GM19043 (cell line): Measurements from ENCODE around the gene CD320.

ENCODE experiments used
- ATAC-seq: cut with Tn5 transposase; IDR thresholded peaks from one replicate; pipeline ENCODE4 v1.9.1; 2021; ENCODE audit warnings: low read depth; ENCODE audit not compliant: unreplicated experiment

CD320 gene

GRCh38 chr19:8255426-8256125, 52.6 kb downstream of the CD320 start:
- no peak for ATAC-seq

- ATAC-seq: no peak
Measured at GRCh38 chr19:8254286-8255001, 53.7 kb downstream of the CD320 start.

GRCh38 chr19:8253678-8254077, 54.5 kb downstream of the CD320 start:
- no peak for ATAC-seq

GRCh38 chr19:8252922-8253589, 55.1 kb downstream of the CD320 start:
- no peak for ATAC-seq
